VCaP (cell line): ENCODE measurements around the gene HOMER1.
"Not testable (repeated sequence)": the region's sequence is repeated elsewhere in the genome, so short reads cannot be mapped to it uniquely, and the experiment has no call there.

Source experiments
- H3K27ac ChIP-seq: fragments of 450-650 bp; 2 replicates; pipeline ENCODE4 v1.5.1; 2017
- TF ChIP-seq, protein P1 (sequence below): fragments of 450-650 bp; conservative IDR thresholded peaks from 2 replicates; pipeline ENCODE4 v1.5.1; 2017; ENCODE audit warnings: mild to moderate bottlenecking, moderate library complexity

Gene HOMER1

DNA sequence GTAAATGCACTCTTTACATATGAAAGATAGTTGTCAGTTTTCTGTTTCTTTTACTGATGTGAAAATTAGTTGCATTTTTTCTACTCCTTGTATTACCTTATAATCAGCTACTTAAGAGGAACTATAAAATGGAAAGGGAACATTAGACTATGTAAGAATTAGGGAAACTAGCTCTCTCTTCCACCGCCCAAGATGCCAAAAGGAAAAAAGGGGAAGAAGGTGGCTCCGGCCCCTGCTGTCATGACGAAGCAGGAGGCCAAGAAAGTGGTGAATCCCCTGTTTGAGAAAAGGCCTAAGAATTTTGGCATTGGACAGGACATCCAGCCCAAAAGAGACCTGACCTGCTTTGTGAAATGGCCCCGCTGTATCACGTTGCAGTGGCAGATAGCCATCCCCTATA, 15.2 kb upstream of the HOMER1 start:
- TF ChIP-seq, protein P1, sequence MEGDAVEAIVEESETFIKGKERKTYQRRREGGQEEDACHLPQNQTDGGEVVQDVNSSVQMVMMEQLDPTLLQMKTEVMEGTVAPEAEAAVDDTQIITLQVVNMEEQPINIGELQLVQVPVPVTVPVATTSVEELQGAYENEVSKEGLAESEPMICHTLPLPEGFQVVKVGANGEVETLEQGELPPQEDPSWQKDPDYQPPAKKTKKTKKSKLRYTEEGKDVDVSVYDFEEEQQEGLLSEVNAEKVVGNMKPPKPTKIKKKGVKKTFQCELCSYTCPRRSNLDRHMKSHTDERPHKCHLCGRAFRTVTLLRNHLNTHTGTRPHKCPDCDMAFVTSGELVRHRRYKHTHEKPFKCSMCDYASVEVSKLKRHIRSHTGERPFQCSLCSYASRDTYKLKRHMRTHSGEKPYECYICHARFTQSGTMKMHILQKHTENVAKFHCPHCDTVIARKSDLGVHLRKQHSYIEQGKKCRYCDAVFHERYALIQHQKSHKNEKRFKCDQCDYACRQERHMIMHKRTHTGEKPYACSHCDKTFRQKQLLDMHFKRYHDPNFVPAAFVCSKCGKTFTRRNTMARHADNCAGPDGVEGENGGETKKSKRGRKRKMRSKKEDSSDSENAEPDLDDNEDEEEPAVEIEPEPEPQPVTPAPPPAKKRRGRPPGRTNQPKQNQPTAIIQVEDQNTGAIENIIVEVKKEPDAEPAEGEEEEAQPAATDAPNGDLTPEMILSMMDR, result no peak
- no peak overlapping the region for H3K27ac ChIP-seq

DNA sequence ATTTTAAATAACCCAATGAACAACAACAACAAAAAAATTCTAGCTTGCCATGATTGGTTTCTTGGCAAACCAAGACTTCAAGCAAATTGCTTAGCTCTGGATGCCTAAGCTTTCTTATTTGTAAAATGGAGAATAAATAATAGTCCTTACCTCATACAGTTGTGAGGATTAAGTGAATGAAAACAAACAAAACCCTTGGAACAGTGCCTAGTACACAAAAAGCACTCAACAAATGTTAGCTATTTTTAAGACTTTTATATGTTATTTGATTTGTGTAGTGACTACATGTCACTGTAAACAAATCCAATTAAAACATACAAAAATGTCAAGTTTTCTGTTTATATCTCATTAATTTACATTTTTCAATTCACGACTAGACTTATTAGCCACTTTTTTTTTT, 13.5 kb upstream of the HOMER1 start:
- no peak overlapping the region for H3K27ac ChIP-seq
- TF ChIP-seq, protein P1, result no peak

DNA sequence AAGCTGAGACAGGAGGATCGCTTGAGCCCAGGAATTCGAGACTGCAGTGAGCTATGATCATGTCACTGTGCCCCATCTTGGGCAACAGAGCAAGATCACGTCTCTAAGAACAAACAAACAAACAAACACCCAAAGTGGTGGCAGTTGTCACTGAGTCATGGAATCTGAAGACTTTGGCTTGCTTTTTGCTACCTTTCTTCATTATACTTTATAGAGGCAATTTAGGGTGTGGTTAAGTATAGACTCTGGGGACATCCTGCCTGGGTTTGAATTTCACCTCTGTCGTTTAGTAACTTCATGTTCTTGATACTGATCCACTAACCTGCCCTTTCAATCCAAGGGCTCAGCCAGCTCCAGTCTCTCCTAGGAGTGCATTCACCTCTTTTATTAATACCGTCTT, 13.0 kb upstream of the HOMER1 start:
- TF ChIP-seq, protein P1, result no peak

DNA sequence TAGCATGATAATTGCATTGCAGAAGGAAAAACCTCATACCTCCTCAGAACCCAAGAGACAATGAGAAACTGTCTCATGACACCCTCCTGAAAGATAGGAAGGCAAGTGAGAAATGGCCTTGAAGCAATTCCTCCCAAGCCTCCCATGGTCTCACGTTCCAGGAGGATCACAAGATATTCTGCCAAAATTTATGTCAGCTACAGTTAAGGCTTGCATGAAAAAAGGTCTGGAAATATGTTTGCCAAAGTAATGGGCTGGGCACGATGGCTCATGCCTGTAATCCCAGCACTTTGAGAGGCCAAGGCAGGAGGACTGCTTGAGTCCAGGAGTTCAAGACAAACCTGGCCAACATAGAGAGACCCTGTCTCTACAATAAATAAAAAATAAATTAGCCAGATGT, 12.6 kb upstream of the HOMER1 start:
- TF ChIP-seq, protein P1, result no peak
- no peak overlapping the region for H3K27ac ChIP-seq

More for the DNA sequence above, 13.0 kb upstream of the HOMER1 start:
- H3K27ac ChIP-seq, result no peak overlapping the region

DNA sequence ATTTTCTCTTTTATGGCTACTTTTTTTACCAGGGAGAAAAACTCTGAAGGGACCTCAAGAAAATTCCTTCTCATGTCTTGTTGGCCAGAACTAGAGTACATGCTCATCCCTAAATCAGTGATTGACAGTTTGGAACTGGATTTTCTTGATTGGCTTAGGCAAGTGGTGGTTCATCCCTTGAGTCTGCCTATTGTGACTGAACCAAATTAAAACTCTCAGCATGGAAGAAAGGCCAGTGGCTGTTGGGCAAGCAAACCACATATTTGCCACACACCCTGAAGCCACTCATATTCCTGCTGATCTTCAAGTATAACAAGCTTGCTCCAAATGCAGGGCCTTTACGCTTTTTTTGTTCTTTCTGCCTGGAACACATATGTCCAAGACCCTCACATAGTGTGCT, 7.2 kb upstream of the HOMER1 start:
- TF ChIP-seq, protein P1, result no peak

DNA sequence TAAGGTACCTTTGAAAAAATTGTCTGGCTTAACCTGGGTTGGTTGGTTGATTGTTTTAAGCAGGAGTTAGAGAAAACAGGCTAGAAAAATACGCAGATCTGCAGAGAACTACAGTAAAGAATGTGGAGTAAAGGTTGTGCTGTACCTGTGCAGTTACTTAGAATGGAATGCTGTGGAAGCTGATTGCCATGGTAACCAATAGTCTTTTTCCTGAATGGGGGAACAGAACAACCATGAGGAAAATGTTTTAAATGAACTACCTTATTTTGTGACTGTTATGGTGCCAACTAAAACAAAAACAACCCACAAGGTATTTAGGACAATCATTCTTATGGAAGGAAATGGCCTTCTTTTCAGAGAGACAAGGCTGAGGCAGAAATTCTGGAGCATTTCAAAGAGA, 4.8 kb upstream of the HOMER1 start:
- H3K27ac ChIP-seq, result no peak overlapping the region

More for the DNA sequence above, 7.2 kb upstream of the HOMER1 start:
- H3K27ac ChIP-seq, result no peak overlapping the region

DNA sequence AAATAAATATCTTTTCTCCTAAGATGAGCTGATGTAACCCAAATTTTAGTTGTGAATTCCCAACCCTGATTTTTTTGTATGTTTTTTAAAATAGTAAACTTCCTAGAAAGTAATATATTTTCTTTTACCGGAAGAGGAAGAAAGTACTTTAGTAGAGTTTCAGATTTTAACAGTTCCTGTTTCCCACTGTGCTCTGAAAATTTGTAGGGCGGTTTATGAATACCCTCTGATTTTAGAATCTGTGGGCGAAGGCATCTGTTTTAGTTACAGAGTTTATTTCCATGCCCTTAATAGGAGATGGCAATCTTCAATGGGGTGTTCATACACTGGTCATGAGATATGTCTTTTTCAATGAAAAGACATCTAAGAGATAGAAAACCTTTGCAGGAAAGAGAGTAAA, 3.7 kb upstream of the HOMER1 start:
- TF ChIP-seq, protein P1, result no peak

More for the DNA sequence above, 4.8 kb upstream of the HOMER1 start:
- TF ChIP-seq, protein P1, result no peak

DNA sequence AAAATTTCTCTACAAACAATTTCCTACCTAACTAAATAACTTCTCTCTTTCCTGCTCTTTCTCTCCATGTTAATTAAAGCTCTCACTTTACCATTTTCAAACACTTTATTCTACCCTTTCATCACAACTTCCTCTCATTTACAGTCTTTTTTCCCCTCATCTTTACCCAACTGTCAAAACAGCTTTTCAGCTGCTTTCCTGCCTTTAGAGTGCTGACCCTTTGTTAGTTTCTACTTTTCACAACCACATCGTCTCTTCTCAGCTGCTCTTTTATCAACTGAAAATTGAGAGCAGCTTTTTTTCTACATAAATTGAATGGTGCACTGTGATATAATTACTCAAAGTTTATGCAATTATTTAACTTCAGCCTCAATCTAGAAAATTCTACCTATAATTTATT, 3.1 kb upstream of the HOMER1 start:
- TF ChIP-seq, protein P1, result no peak
- no peak overlapping the region for H3K27ac ChIP-seq

More for the DNA sequence above, 3.7 kb upstream of the HOMER1 start:
- H3K27ac ChIP-seq, result no peak overlapping the region

DNA sequence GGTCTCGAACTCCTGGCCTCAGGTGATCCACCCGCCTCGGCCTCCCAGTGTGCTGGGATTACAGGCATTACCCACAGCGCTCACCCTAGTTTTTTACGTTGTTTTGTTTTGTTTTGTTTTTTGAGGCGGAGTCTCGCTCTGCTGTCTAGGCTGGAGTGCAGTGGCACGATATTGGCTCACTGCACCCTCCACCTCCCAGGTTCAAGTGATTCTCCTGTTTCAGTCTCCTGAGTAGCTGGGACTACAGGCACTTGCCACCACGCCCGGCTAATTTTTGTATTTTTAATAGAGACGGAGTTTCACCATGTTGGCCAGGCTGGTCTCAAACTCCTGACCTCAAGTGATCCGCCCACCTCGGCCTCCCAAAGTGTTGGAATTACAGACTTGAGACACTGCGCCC, 2.4 kb upstream of the HOMER1 start:
- H3K27ac ChIP-seq, result not testable (repeated sequence)
